Uterus (tissue), 2 donors: ENCODE measurements around the gene PDK2.

Experiments
- CTCF ChIP-seq, 4 experiments: fragments of 200-600 bp in 2 of 4; fragments of 450-650 bp in 2 of 4; sonication (generic) in 2 of 4; IDR thresholded peaks; one replicate each; pipeline ENCODE4 v1.5.1; 2016 to 2019; ENCODE audit warnings: antibody characterized with exemption in 4 of 4, mild to moderate bottlenecking in 2 of 4, moderate library complexity in 1 of 4
- POLR2A ChIP-seq, 2 donors: fragments of 450-650 bp; IDR thresholded peaks; one replicate each; pipeline ENCODE4 v1.6.1; 2016; ENCODE audit warnings: antibody characterized with exemption in 2 of 2, mild to moderate bottlenecking in 1 of 2, moderate library complexity in 1 of 2

DNA sequence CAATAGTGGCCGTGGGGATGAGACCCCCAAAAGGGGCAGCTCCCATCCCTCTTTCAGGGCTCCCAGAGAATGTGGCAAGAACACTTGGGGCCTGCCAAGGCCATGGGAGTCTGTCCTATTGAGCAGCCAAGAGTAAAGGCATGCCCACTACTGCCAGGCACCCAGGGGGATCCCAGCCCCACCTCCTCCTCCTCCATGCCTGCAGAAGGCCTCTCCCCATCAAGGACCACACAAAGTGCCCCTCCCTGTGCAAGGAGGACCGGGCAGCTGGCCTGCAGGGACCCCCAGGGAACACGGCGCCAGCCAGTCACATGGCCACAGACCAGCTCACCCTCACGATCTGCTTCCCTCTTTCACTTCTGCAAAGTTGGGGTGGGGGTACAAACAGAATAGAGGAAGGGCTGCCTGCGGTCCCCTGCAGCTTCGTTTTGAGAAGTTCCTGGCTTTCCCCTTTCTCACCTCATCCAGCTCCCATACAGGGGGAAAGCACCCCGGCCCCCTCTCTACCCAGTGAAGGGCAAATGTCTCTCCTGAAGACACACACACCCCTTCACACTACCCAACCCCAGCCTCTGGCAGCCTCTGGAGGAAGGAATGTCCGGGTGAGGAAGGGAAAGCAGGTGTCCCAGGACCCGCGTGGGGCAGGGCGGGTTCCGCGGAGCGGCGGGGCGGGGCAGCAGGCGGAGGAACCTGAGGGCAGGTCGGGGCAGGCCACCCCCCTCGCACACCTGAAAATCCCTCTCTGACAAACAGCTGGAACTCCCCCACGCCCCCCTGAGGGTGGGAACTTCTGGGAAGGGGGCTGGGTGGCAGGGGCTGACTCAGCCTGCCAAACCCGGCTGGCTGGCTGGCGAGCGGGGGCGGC lies 53.3 kb downstream of the PDK2 start:
- TF ChIP-seq POLR2A (IDR thresholded peaks at IDR 0.05) (no peak), CTCF (IDR thresholded peaks at IDR 0.05) (peak in 2 of 4 experiments; percentile 10 to 32)
